Measurements from ENCODE around the gene ANKRD12. TPM values are rescaled to one million over a fixed set of nuclear protein-coding genes. Genes with fewer than 3 reads are reported as not detected.

ANKRD12 gene
- total and polyA plus RNA-seq, 2 of the 4 experiments (the other 2 are of a cell fraction), result 2.6 to 12.9 TPM

- Histone ChIP-seq H3K4ac (ENCODE audit: low read depth, low read length) (no peak overlapping the region; the same call in 1 of the 2 replicates), H3K4me2 (ENCODE audit: low read depth, low read length) (peak overlapping the region; percentile 64; the same call in 1 of the 2 replicates), H2BK120ac (ENCODE audit: low read depth, low read length) (no peak overlapping the region), H2BK15ac (ENCODE audit: low read depth, low read length) (no peak overlapping the region), H3K27ac (ENCODE audit: insufficient read depth, low read length) (peak overlapping the region; percentile 23; the same call in 1 of the 2 replicates), H2AFZ (replicated peaks; ENCODE audit: low read length, poor library complexity) (no peak overlapping the region), H4K20me1 (ENCODE audit: insufficient read depth, low read length) (peaks cover 62% of the 10 kb centered on the region), H3K4me3 (ENCODE audit: insufficient read depth, low read depth, low read length) (no peak overlapping the region), H3K9me3 (ENCODE audit: control insufficient read depth, insufficient read depth, low read length) (no peaks in the 10 kb centered on the region), H3K27me3 (ENCODE audit: control insufficient read depth, insufficient read depth, low read length) (no peaks in the 10 kb centered on the region), H3K14ac (replicated peaks; ENCODE audit: low read depth, low read length) (no peak overlapping the region), H2BK5ac (ENCODE audit: low read depth, low read length, poor library complexity, severe bottlenecking) (peak overlapping the region; percentile 84), H3K9me1 (ENCODE audit: insufficient read depth, low read length) (peaks cover 7% of the 10 kb centered on the region; the same call in 1 of the 2 replicates), H2BK20ac (ENCODE audit: low read depth, low read length) (no peak overlapping the region), H2AK5ac (ENCODE audit: low read depth, low read length) (no peak overlapping the region), H3K79me1 (ENCODE audit: low read depth in 1 of 2, low read length in 2 of 2) (peaks cover 3 to 49% of the 10 kb centered on the region in 2 experiments; a peak in 3 of 4 replicates), H4K5ac (ENCODE audit: low read depth, low read length) (no peak overlapping the region), H3K23ac (ENCODE audit: low read depth, low read length) (no peak overlapping the region), H3K18ac (ENCODE audit: low read depth, low read length) (0 out of 2 replicates have a peak overlapping the region, but pooled peaks have one; percentile 42), H3K56ac (ENCODE audit: extremely low read depth, insufficient read depth, low read length) (no peak overlapping the region), H3K9ac (ENCODE audit: low read depth, low read length) (peak overlapping the region; percentile 29; the same call in 1 of the 2 replicates), H2AK9ac (replicated peaks; ENCODE audit: low read depth, low read length, poor library complexity) (no peak overlapping the region), H3K4me1 (ENCODE audit: control insufficient read depth, insufficient read depth, low read length) (peaks cover 16% of the 10 kb centered on the region), H4K91ac (ENCODE audit: insufficient read depth, low read depth, low read length) (no peak overlapping the region), H3K36me3 (ENCODE audit: control insufficient read depth, insufficient read depth, low read length) (peaks cover 6% of the 10 kb centered on the region), H4K8ac (ENCODE audit: low read depth in 2 of 2, low read length in 2 of 2) (no peak overlapping the region)
- intact Hi-C loops (cut with micrococcal nuclease), result no loop called here
- BruUV-seq (replicated peaks), result no TSS peak
- ATAC-seq (ENCODE audit: low read depth), result no peak
- TF ChIP-seq RAD21 (IDR thresholded peaks at IDR 0.05; ENCODE audit: low read length) (no peak), MAFK (IDR thresholded peaks at IDR 0.05; ENCODE audit: low read depth, low read length) (no peak), MAZ (IDR thresholded peaks at IDR 0.05; ENCODE audit: borderline replicate concordance, low read depth, low read length) (no peak), NFE2L2 (IDR thresholded peaks at IDR 0.05; ENCODE audit: low read depth, low read length) (no peak), MXI1 (IDR thresholded peaks at IDR 0.05; ENCODE audit: borderline replicate concordance, low read depth, low read length) (no peak), SMC3 (IDR thresholded peaks at IDR 0.05; ENCODE audit: low read depth, low read length) (no peak), USF2 (IDR thresholded peaks at IDR 0.05; ENCODE audit: low read depth, low read length) (no peak), BHLHE40 (IDR thresholded peaks at IDR 0.05; ENCODE audit: low read depth, low read length) (no peak), FOS (IDR thresholded peaks at IDR 0.05; ENCODE audit: low read depth, low read length) (no peak), CHD1 (IDR thresholded peaks at IDR 0.05; ENCODE audit: low read depth, low read length) (no peak), POLR2A (IDR thresholded peaks at IDR 0.05; ENCODE audit: low read depth, low read length) (no peak), RCOR1 (IDR thresholded peaks at IDR 0.05; ENCODE audit: insufficient replicate concordance, low read length) (no peak), RFX5 (IDR thresholded peaks at IDR 0.05; ENCODE audit: low read depth, low read length) (no peak)
- dilution Hi-C loops (cut with HindIII; ENCODE audit: low sequenced_read_pairs, unreplicated experiment), result no loop called here
- POLR2A ChIA-PET (ENCODE audit: unreplicated experiment), result interaction anchor here (0.6 kb wide), 1 partner anchor 25 kb away, joined by 4 read pairs; no protein-coding TSS in a partner anchor
- no peak for DNase-seq
- CTCF ChIA-PET, result interaction anchor here (1.8 kb wide), 1 partner anchor 42 kb away, joined by 4 read pairs; no protein-coding TSS in a partner anchor
- in situ Hi-C loops (cut with MboI; ENCODE audit: low sequenced_read_pairs), result no loop called here
Measured at GRCh38 chr18:9115984-9116383, 20.6 kb upstream of the ANKRD12 start.
